IPS DF 19.7 (cell line): Measurements from ENCODE around the gene PAN3.
A peak's percentile ranks its signal among the peaks of the same experiment; 100 is the strongest.
"Not testable (repeated sequence)": the region's sequence is repeated elsewhere in the genome, so short reads cannot be mapped to it uniquely, and the experiment has no call there.

Experiments used
- DNase-seq: peaks from one replicate; pipeline ENCODE4 v3.0.0-alpha.2; 2013; ENCODE audit warnings: low read depth, low spot score

The PAN3 gene

DNA sequence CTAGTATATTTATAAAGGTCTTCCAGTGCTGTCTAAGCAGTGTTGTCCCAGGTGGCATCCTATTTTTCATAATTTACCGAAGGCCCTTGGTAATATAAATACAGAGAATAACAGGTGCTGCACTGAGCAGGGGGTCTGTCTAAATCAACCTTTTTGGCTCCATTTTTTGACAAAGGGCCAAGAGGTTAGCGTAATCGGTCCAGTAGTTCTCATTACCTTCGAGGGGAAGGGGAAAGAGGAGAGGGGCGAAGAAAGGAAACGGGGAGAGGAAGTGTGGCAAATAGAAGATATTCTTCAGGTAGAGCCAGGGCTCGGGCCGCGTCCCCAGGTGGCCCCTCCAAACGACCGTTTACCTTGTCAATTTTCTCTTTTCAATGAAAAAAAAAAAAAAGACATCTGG is 749 bp upstream of the PAN3 start:
- DNase-seq: no peak

DNA sequence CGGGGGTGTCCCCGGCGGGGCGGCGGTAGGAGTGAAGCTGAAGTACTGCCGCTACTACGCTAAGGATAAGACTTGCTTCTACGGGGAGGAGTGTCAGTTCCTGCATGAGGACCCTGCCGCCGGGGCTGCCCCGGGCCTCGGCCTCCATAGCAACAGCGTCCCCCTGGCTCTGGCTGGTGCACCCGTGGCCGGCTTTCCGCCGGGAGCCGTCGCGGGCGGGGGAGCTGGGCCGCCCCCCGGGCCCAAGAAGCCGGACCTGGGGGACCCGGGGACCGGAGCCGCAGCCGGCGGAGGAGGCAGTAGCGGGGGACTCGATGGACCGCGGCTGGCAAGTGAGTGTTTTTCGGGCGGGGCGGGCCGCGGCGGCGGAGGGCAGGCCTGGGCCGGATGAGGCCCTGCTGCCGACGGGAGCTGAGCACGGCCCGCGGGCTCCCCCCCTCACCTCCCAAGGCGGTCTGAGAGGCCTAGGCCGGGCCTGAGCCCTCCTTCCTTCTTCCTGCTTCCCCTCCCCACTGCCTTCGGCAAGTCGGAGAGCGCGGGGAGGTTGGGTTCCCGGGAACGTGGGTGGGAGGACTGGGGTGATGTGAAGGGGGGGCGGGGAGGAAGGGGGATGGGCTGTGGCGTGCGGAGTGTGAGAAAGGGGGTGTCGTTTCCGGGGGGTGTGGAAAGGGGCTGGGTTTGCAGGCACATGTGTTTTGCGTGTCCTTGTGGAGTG is 568 bp downstream of the PAN3 start:
- DNase-seq: peak; percentile 67

DNA sequence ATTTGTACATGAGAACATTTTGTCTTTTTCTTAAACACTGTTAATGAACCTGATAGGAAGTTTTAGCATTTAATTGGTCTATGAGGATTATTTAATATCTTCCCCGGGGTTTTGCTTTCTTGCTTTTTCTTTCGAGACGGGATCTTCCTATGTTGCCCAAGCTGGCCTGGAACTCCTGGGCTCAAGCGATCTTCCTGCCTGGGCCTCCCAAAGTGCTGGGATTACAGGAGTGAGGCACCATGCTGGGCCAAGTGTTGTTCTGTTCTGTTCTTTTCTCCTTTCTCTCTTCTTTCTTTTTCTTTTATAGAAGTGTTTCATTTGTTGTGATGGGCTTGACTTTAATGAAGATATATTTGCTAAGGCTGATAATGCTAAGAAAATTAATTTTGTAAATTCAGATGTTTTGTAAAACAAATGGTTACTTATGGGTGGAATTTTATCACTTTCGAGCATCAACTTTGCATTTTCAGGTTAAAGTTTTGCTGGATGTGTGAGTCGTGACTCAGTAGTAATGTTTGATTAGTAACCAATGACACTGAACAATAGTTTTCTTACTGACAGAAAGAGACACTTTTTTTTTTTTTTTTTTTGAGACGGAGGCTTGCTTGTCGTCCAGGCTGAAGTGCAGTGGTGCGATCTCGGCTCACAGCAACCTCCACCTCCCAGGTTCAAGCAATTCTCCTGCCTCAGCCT is 2.2 kb downstream of the PAN3 start:
- DNase-seq: no peak

GRCh38 chr13:28141542-28141941 is 3.2 kb downstream of the PAN3 start:
- not testable (repeated sequence) for DNase-seq

DNA sequence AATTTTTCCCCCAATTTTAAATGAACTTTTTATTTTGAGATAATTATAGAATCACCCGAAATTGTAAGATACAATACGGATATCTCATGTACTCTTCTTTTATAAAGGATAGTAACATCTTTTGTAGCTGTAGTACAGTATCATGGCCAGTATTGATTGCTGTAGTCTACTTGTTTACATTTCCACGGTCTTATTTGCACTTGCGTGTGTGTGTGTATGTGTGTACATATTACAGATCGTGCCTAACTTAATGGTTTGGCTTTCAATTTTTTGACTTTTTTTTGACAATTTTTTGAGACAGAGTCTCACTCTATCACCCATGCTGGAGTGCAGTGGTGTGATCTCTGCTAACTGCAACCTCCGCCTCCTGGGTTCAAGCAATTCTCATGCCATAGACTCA is 6.7 kb downstream of the PAN3 start:
- DNase-seq: no peak

- no peak for DNase-seq
Observed at GRCh38 chr13:28147495-28147894, 9.2 kb downstream of the PAN3 start.

DNA sequence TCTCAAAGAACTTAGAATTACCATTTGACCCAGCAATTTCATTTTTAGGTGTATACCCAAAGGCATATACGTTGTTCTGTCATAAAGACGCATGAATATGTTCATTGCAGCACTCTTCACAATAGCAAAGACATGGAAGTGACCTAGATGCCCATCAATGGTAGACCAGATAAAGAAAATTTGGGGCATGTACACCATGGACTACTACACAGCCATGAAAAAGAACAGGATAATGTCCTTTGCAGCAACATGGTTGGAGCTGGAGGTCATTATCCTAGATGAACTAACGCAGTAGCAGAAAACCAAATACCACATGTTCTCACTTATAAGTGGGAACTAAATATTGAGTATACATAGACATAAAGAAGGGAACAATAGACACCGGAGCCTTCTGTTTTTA is 20.7 kb downstream of the PAN3 start:
- no peak for DNase-seq

- DNase-seq: peak; percentile 71
Observed at GRCh38 chr13:28161370-28161769, 23.0 kb downstream of the PAN3 start.

DNA sequence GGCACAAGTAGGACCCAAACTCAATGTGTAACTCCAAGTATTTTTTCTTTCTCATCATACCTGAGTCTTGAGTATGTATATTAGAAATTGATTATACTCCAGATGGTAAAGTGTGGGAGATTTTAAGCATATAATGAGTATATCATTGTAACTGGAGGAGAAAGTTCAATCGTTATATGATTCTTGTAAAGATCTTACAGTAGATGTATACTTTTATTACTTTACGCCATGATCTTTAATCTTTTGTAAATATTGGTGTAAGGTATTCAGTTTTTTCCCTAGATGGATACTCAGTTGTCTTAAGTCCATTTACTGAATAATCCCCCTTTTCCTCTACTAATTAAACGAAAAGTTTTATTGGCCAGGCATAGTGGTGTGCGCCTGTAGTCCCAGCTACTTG is 25.2 kb downstream of the PAN3 start:
- no peak for DNase-seq

- DNase-seq: no peak
Observed at GRCh38 chr13:28166257-28166656, 27.9 kb downstream of the PAN3 start.

- DNase-seq: no peak
Observed at GRCh38 chr13:28171266-28171665, 32.9 kb downstream of the PAN3 start.

GRCh38 chr13:28172947-28173346 is 34.6 kb downstream of the PAN3 start:
- DNase-seq: no peak

DNA sequence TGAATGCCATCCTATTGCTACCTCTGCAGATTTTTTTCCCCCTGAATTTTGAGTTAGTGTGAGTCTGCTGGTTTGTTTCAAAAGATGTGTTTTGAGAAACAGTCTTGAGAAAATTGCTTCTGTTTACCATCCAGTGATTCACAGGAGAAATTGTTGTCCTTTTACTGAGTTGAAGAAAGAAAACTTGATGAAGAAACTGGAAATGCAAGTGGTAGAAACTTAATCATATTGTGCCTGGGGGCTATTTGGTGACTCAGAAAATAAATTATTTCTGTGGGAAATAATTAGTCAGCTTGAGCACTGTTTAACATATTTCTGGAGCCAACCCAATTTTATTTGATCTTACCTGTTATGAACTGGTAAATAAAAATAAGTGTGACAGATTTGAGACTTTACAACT is 35.4 kb downstream of the PAN3 start:
- no peak for DNase-seq

- no peak for DNase-seq
Observed at GRCh38 chr13:28177327-28177726, 39.0 kb downstream of the PAN3 start.

DNA sequence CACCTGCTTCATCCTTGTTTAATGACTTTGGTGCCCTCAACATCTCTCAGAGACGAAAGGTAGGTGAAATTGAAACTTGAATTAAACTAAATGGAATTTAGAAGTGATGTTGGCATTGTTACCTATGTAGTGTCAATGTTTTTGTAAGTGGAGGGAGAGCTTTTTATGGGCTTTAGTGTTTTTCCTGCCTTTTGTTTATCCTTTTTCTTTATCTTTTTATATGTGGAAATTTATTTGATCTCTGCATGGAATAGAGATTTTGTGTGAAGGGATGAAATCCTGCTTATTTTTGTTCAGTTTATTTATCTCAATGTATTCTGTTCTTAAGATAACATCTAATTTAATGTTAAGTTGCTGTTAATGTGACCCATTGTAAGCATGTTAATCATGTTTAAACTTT is 39.5 kb downstream of the PAN3 start:
- DNase-seq: no peak

DNA sequence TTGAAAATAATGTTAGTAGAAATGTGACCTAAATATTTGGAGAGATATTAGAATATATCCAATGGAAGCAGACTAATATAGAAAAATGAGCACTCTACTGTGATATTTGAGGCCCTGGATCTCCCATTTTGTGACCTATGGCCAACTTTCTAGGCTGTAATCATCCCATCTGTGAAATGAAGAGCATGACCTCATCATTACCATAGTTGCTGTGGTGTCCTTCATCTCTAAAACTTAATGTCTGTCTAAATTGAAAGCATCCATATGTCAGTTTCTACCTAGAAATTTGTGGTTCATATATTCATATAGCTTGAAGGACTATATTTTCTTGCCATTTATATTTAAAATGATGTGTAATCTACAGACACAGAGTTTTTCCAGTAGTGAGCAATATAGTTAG is 41.6 kb downstream of the PAN3 start:
- DNase-seq: no peak

- no peak for DNase-seq
Observed at GRCh38 chr13:28181413-28181812, 43.1 kb downstream of the PAN3 start.

DNA sequence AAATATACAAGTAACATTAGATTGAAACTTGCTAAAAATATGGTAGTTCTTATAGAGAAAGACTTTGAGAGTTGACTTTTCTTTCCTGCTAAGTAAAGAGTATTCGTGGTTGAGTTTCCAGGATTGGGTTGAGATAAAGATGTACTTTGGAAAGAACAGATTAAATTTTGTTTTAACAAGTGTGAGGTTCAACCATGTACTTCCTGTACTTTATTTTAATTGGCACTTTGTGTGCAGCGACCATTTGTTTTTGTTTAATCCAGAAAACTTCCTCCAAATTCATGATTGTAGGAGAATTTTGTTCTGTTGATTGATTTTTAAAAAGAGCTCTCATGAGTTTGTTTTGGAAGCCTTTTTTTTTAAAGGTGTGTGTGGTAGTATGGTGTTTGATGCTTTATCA is 46.9 kb downstream of the PAN3 start:
- DNase-seq: no peak

GRCh38 chr13:28199089-28199488 is 60.7 kb downstream of the PAN3 start:
- DNase-seq: no peak

GRCh38 chr13:28204043-28204442 is 65.7 kb downstream of the PAN3 start:
- no peak for DNase-seq

DNA sequence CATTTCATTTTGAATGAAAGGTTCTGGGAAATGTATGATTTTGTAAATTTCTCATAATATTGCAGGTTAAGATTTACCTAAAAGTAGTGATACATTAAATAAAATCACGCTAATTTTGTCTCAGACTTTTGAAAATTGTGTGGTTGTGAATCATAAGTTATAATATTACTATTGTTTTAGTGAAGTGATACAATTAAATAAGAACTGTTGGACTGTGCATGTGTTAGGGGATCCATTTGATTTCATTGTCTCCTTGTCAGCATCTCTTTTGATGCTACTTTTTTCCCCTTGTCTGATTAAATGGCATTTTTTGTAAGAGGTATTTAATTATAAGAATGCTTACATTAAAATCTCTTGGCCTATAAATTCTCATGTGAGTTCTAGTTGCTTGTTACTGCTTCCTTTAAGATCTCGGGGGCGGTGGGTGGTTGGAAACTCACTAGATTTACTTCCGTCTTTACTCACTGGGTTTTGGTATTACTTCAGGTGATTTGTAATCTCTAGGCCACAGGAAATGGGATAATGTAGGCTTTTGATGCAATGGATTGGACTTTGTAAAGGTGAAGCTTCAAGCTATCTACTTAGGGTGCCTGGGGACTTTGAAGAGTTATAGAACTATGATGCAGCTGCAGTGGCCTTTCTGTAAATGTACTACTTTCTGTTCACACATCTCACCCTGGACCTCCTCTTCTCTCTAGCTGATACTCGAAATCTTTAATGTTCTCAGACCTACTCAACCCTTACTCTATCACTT is 66.5 kb downstream of the PAN3 start:
- DNase-seq: no peak

GRCh38 chr13:28218679-28219078 is 80.3 kb downstream of the PAN3 start:
- no peak for DNase-seq
